ENCODE data around the gene SRGAP1. TPM values are rescaled to one million over a fixed set of nuclear protein-coding genes. Genes with fewer than 3 reads are reported as not detected.
"Not testable (repeated sequence)": the region's sequence is repeated elsewhere in the genome, so short reads cannot be mapped to it uniquely, and the experiment has no call there.

Gene SRGAP1
- total and polyA plus RNA-seq, 8 donors: 9.6 to 15.6 (median 11.7) TPM

GRCh38 chr12:64007853-64008252 lies 163.4 kb downstream of the SRGAP1 start:
- no peak for DNase-seq
- TF ChIP-seq CTCF (IDR thresholded peaks at IDR 0.05): no peak
- H3K27me3 ChIP-seq: no peaks in the 10 kb centered on the region
- no peak for ATAC-seq
- no peaks in the 10 kb centered on the region for H3K4me1 ChIP-seq
- H3K4me3 ChIP-seq: no peak overlapping the region
- H3K27ac ChIP-seq: no peak overlapping the region
- peaks cover 0 to 2% of the 10 kb centered on the region in 2 donors for H3K9me3 ChIP-seq
- no peaks in the 10 kb centered on the region for H3K36me3 ChIP-seq
- intact Hi-C loops (cut with DNase I): no loop called here

- no peak for ATAC-seq
- DNase-seq: no peak
- Histone ChIP-seq H3K27ac (no peak overlapping the region), H3K27me3 (no peaks in the 10 kb centered on the region), H3K4me1 (no peaks in the 10 kb centered on the region), H3K4me3 (no peak overlapping the region), H3K9me3 (no peaks in the 10 kb centered on the region), H3K36me3 (no peaks in the 10 kb centered on the region)
- intact Hi-C loops (cut with DNase I): no loop called here
- no peak for TF ChIP-seq CTCF (IDR thresholded peaks at IDR 0.05)
Observed at GRCh38 chr12:64008596-64008995, 164.1 kb downstream of the SRGAP1 start.

- H3K27ac ChIP-seq: peak overlapping the region in 1 of 2 donors; percentile 46
- H3K9me3 ChIP-seq: no peaks in the 10 kb centered on the region
- no peaks in the 10 kb centered on the region for H3K4me1 ChIP-seq
- DNase-seq (no peak), ATAC-seq (no peak)
- H3K36me3 ChIP-seq: no peaks in the 10 kb centered on the region
- no peak for TF ChIP-seq CTCF (IDR thresholded peaks at IDR 0.05)
- intact Hi-C loops (cut with DNase I): no loop called here
- H3K27me3 ChIP-seq: no peaks in the 10 kb centered on the region
- H3K4me3 ChIP-seq: no peak overlapping the region
Observed at GRCh38 chr12:64009321-64010068, 165.0 kb downstream of the SRGAP1 start.

- Histone ChIP-seq H3K4me3 (no peak overlapping the region), H3K9me3 (no peaks in the 10 kb centered on the region), H3K4me1 (no peaks in the 10 kb centered on the region), H3K27ac (peak overlapping the region in 1 of 2 donors; percentile 46), H3K36me3 (no peaks in the 10 kb centered on the region), H3K27me3 (no peaks in the 10 kb centered on the region)
- no peak for TF ChIP-seq CTCF (IDR thresholded peaks at IDR 0.05)
- DNase-seq: no peak
- peak; percentile 26 for ATAC-seq
- intact Hi-C loops (cut with DNase I): no loop called here
Observed at GRCh38 chr12:64010069-64010686, 165.7 kb downstream of the SRGAP1 start.

- DNase-seq: no peak
- no peak for ATAC-seq
- intact Hi-C loops (cut with DNase I): no loop called here
- no peaks in the 10 kb centered on the region for H3K9me3 ChIP-seq
- no peak for TF ChIP-seq CTCF (IDR thresholded peaks at IDR 0.05)
- no peak overlapping the region for H3K4me3 ChIP-seq
- H3K27ac ChIP-seq: no peak overlapping the region
- no peaks in the 10 kb centered on the region for H3K27me3 ChIP-seq
- H3K36me3 ChIP-seq: peaks cover 0 to 6% of the 10 kb centered on the region in 2 donors
- no peaks in the 10 kb centered on the region for H3K4me1 ChIP-seq
Observed at GRCh38 chr12:64016521-64016920, 172.0 kb downstream of the SRGAP1 start.

- H3K27ac ChIP-seq; H3K9me3 ChIP-seq; H3K4me3 ChIP-seq; H3K36me3 ChIP-seq; ATAC-seq; DNase-seq; H3K27me3 ChIP-seq; intact Hi-C loops (cut with DNase I); H3K4me1 ChIP-seq: not testable (repeated sequence)
Observed at GRCh38 chr12:64018116-64018515, 173.6 kb downstream of the SRGAP1 start.
